H9 (cell line): ENCODE measurements around the gene MED29. TPM values are rescaled to one million over a fixed set of nuclear protein-coding genes. Genes with fewer than 3 reads are reported as not detected.

Source experiments
- DNase-seq: peaks from one replicate; pipeline ENCODE4 v3.0.0-alpha.2; 2017
- H2AFZ ChIP-seq: one replicate; pipeline ENCODE4 v1.6.1; 2013; ENCODE audit warnings: mild to moderate bottlenecking, low read length, control low read depth, moderate library complexity
- H2AK5ac ChIP-seq: 2 replicates; pipeline ENCODE4 v1.6.1; 2013; ENCODE audit warnings: low read length, control low read depth, mixed read lengths; ENCODE audit not compliant: insufficient read length
- H2BK120ac ChIP-seq: one replicate; pipeline ENCODE4 v1.6.1; 2013; ENCODE audit warnings: low read depth, mild to moderate bottlenecking, low read length, control low read depth, inconsistent platforms; ENCODE audit not compliant: poor library complexity, severe bottlenecking
- H2BK12ac ChIP-seq: 2 replicates; pipeline ENCODE4 v1.6.1; 2013; ENCODE audit warnings: low read length, control low read depth, mixed read lengths, low read depth; ENCODE audit not compliant: insufficient read length
- H2BK15ac ChIP-seq: 2 replicates; pipeline ENCODE4 v1.6.1; 2013; ENCODE audit warnings: low read depth, low read length, control low read depth
- H2BK20ac ChIP-seq: one replicate; pipeline ENCODE4 v1.6.1; 2013; ENCODE audit warnings: low read depth, mild to moderate bottlenecking, low read length, control low read depth, inconsistent platforms; ENCODE audit not compliant: poor library complexity, severe bottlenecking
- H2BK5ac ChIP-seq: 2 replicates; pipeline ENCODE4 v1.6.1; 2013; ENCODE audit warnings: low read length, control low read depth, mixed read lengths; ENCODE audit not compliant: insufficient read length
- H3K14ac ChIP-seq: 2 replicates; pipeline ENCODE4 v1.6.1; 2013; ENCODE audit warnings: low read length, control low read depth; ENCODE audit not compliant: insufficient read depth
- H3K18ac ChIP-seq: 2 replicates; pipeline ENCODE4 v1.6.1; 2013; ENCODE audit warnings: low read depth, mild to moderate bottlenecking, mixed read lengths, low read length, control low read depth; ENCODE audit not compliant: insufficient read length
- H3K23ac ChIP-seq: 2 replicates; pipeline ENCODE4 v1.6.1; 2013; ENCODE audit warnings: low read length, control low read depth, mixed read lengths, low read depth; ENCODE audit not compliant: insufficient read length
- H3K23me2 ChIP-seq: 2 replicates; pipeline ENCODE4 v1.6.1; 2013; ENCODE audit warnings: low read depth, mild to moderate bottlenecking, mixed read lengths, low read length, control low read depth; ENCODE audit not compliant: insufficient read length, poor library complexity, severe bottlenecking
- H3K27ac ChIP-seq: 2 replicates; pipeline ENCODE4 v1.5.1; 2013; ENCODE audit warnings: low read length, control low read depth, mixed read lengths, low read depth; ENCODE audit not compliant: insufficient read length
- H3K27me3 ChIP-seq: 2 replicates; pipeline ENCODE4 v1.6.1; 2013; ENCODE audit warnings: low read length, control low read depth, inconsistent platforms; ENCODE audit not compliant: insufficient read depth
- H3K4ac ChIP-seq: 2 replicates; pipeline ENCODE4 v1.6.1; 2013; ENCODE audit warnings: low read depth, mild to moderate bottlenecking, control low read depth, inconsistent platforms, low read length, moderate library complexity
- H3K4me1 ChIP-seq: 2 replicates; pipeline ENCODE4 v1.6.1; 2013; ENCODE audit warnings: low read length, control low read depth, inconsistent platforms; ENCODE audit not compliant: insufficient read depth
- H3K4me2 ChIP-seq: 2 replicates; pipeline ENCODE4 v1.6.1; 2013; ENCODE audit warnings: low read length, control low read depth, mixed read lengths; ENCODE audit not compliant: insufficient read length, insufficient read depth
- H3K56ac ChIP-seq: 2 replicates; pipeline ENCODE4 v1.6.1; 2013; ENCODE audit warnings: low read depth, mild to moderate bottlenecking, mixed read lengths, low read length, control low read depth; ENCODE audit not compliant: insufficient read length
- H3K79me1 ChIP-seq: 2 replicates; pipeline ENCODE4 v1.6.1; 2013; ENCODE audit warnings: low read depth, mild to moderate bottlenecking, moderate library complexity, low read length, control low read depth, inconsistent platforms; ENCODE audit not compliant: insufficient read depth, poor library complexity, severe bottlenecking
- H3K79me2 ChIP-seq: 2 replicates; pipeline ENCODE4 v1.6.1; 2013; ENCODE audit warnings: low read length, control low read depth, inconsistent platforms; ENCODE audit not compliant: insufficient read depth
- H3K9ac ChIP-seq: 2 replicates; pipeline ENCODE4 v1.6.1; 2013; ENCODE audit warnings: low read length, control low read depth, mixed read lengths; ENCODE audit not compliant: insufficient read length; ENCODE audit errors: extremely low read depth
- H3K9me3 ChIP-seq: one replicate; pipeline ENCODE4 v1.6.1; 2013; ENCODE audit warnings: low read depth, low read length, inconsistent platforms; ENCODE audit not compliant: control insufficient read depth
- H3T11ph ChIP-seq: one replicate; pipeline ENCODE4 v1.6.1; 2013; ENCODE audit warnings: mild to moderate bottlenecking, low read length, control low read depth, inconsistent platforms
- H4K20me1 ChIP-seq: one replicate; pipeline ENCODE4 v1.6.1; 2013; ENCODE audit not compliant: control insufficient read depth, insufficient read length, insufficient read depth
- H4K5ac ChIP-seq: 2 replicates; pipeline ENCODE4 v1.6.1; 2013; ENCODE audit warnings: low read depth, mild to moderate bottlenecking, mixed read lengths, low read length, control low read depth; ENCODE audit not compliant: insufficient read length
- H4K8ac ChIP-seq: replicated peaks from 2 replicates; pipeline ENCODE4 v1.6.1; 2013; ENCODE audit warnings: low read length, control low read depth, mixed read lengths, low read depth; ENCODE audit not compliant: insufficient read length
- H4K91ac ChIP-seq: 2 replicates; pipeline ENCODE4 v1.6.1; 2013; ENCODE audit warnings: low read depth, mild to moderate bottlenecking, moderate library complexity, mixed read lengths, low read length, control low read depth; ENCODE audit not compliant: insufficient read length
- H3K27ac Mint-ChIP-seq, 3 experiments: 2 replicates in 2 of 3; 3 replicates in 1 of 3; pipeline ENCODE4 v1.8.0; 2020 to 2021; ENCODE audit warnings: mixed read lengths in 3 of 3, mild to moderate bottlenecking in 1 of 3, moderate library complexity in 1 of 3
- H3K27me3 Mint-ChIP-seq: 2 replicates; pipeline ENCODE4 v1.8.0; 2021; ENCODE audit warnings: low read depth, mild to moderate bottlenecking, moderate library complexity, mixed read lengths
- H3K36me3 Mint-ChIP-seq, 3 experiments: 2 replicates in 2 of 3; 3 replicates in 1 of 3; pipeline ENCODE4 v1.8.0; 2020 to 2021; ENCODE audit warnings: low read depth in 3 of 3, mixed read lengths in 3 of 3; ENCODE audit not compliant: insufficient read depth in 1 of 3
- H3K4me1 Mint-ChIP-seq, 2 experiments: 2 replicates each; pipeline ENCODE4 v1.8.0; 2020; ENCODE audit warnings: mixed read lengths in 2 of 2
- H3K4me3 Mint-ChIP-seq, 2 experiments: 2 replicates in 1 of 2; 3 replicates in 1 of 2; pipeline ENCODE4 v1.8.0; 2020 to 2021; ENCODE audit warnings: mild to moderate bottlenecking in 2 of 2, mixed read lengths in 2 of 2, moderate library complexity in 1 of 2
- H3K9me3 Mint-ChIP-seq, 2 experiments: 2 replicates in 1 of 2; 3 replicates in 1 of 2; pipeline ENCODE4 v1.8.0; 2020; ENCODE audit warnings: mild to moderate bottlenecking in 2 of 2, mixed read lengths in 2 of 2, moderate library complexity in 1 of 2
- WGBS: extraction: QIAGEN DNeasy Blood & Tissue Kit; methylation state at CpG from one replicate; pipeline ENCODE4 v1.1.7; 2013; ENCODE audit warnings: missing lambda C conversion rate, low lambda C conversion rate, mixed read lengths; ENCODE audit not compliant: insufficient read length; ENCODE audit errors: extremely low coverage; 5-methylcytosine and 5-hydroxymethylcytosine counted together
- total RNA-seq: library from RNA; stranded (reverse); gene quantifications from 2 replicates; pipeline ENCODE4 v1.2.1, GENCODE V29; 2021
- TF ChIP-seq, protein P1 (sequence below): fragments of 200-600 bp; sonication (generic); conservative IDR thresholded peaks from 3 replicates; pipeline ENCODE4 v1.8.0; 2021; ENCODE audit warnings: antibody characterized with exemption, mild to moderate bottlenecking

Gene MED29
- total RNA-seq, 1 experiment from 2014 or later: 48.3 TPM

GRCh38 chr19:39406656-39407409, 15.7 kb downstream of the MED29 start, which contains the start of gene ZFP36:
Gene ZFP36, plus strand, starts transcription at chr19:39406847. Its CDS starts 58 bp downstream, at chr19:39406905.
- H3K27ac ChIP-seq: no peak within 1 kb of the TSS
- H3K4me1 Mint-ChIP-seq: peaks cover 42 to 56% of the 10 kb centered on the region in 2 experiments

More at GRCh38 chr19:39406656-39407409, 15.7 kb downstream of the MED29 start, which contains the start of gene ZFP36:
- H3T11ph ChIP-seq: no peak within 1 kb of the TSS
- H3K36me3 Mint-ChIP-seq: peaks cover 8 to 13% (median 11%) of the 10 kb centered on the region in 3 experiments
- H3K4me2 ChIP-seq: peak within 1 kb of the TSS; percentile 74
- H3K9me3 ChIP-seq: no peaks in the 10 kb centered on the region
- H2BK20ac ChIP-seq: no peak within 1 kb of the TSS
- TF ChIP-seq, protein P1, sequence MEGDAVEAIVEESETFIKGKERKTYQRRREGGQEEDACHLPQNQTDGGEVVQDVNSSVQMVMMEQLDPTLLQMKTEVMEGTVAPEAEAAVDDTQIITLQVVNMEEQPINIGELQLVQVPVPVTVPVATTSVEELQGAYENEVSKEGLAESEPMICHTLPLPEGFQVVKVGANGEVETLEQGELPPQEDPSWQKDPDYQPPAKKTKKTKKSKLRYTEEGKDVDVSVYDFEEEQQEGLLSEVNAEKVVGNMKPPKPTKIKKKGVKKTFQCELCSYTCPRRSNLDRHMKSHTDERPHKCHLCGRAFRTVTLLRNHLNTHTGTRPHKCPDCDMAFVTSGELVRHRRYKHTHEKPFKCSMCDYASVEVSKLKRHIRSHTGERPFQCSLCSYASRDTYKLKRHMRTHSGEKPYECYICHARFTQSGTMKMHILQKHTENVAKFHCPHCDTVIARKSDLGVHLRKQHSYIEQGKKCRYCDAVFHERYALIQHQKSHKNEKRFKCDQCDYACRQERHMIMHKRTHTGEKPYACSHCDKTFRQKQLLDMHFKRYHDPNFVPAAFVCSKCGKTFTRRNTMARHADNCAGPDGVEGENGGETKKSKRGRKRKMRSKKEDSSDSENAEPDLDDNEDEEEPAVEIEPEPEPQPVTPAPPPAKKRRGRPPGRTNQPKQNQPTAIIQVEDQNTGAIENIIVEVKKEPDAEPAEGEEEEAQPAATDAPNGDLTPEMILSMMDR: no peak
- no peak within 1 kb of the TSS for H3K56ac ChIP-seq
- H2AK5ac ChIP-seq: no peak within 1 kb of the TSS
- H3K4ac ChIP-seq: no peak within 1 kb of the TSS
- no peak within 1 kb of the TSS for H2BK15ac ChIP-seq
- peak within 1 kb of the TSS; percentile 83 to 92 for H3K4me3 Mint-ChIP-seq
- peaks cover 8% of the 10 kb centered on the region; the same call in 1 of the 2 replicates for H3K4me1 ChIP-seq
- H2BK12ac ChIP-seq: no peak within 1 kb of the TSS
- WGBS: no CpG with 5 or more reads among the region's 56 CpGs
- no peaks in the 10 kb centered on the region for H3K27me3 ChIP-seq
- H4K8ac ChIP-seq: no peak within 1 kb of the TSS
- H4K20me1 ChIP-seq: peaks cover 2% of the 10 kb centered on the region
- no peak within 1 kb of the TSS for H3K23ac ChIP-seq
- no peak within 1 kb of the TSS for H4K5ac ChIP-seq
- no peaks in the 10 kb centered on the region for H3K9me3 Mint-ChIP-seq
- peaks cover 27% of the 10 kb centered on the region for H3K23me2 ChIP-seq
- no peak within 1 kb of the TSS for H2BK120ac ChIP-seq
- H2BK5ac ChIP-seq: no peak within 1 kb of the TSS
- no peak within 1 kb of the TSS for H2AFZ ChIP-seq
- peaks cover 3% of the 10 kb centered on the region; the same call in 1 of the 2 replicates for H3K79me2 ChIP-seq
- peak; percentile 86 for DNase-seq
- peak within 1 kb of the TSS; percentile 89 for H3K14ac ChIP-seq
- H3K27ac Mint-ChIP-seq: peak within 1 kb of the TSS; percentile 67 to 98 (median 87); a peak in 6 of 7 replicates
- H3K9ac ChIP-seq: peak within 1 kb of the TSS; percentile 83
- no peak within 1 kb of the TSS for H4K91ac ChIP-seq
- H3K79me1 ChIP-seq: no peaks in the 10 kb centered on the region
- H3K18ac ChIP-seq: peak within 1 kb of the TSS; percentile 72
- no peaks in the 10 kb centered on the region for H3K27me3 Mint-ChIP-seq
